Uterus (tissue), 4 donors: Measurements from ENCODE around the gene C11orf91. TPM values are rescaled to one million over a fixed set of nuclear protein-coding genes. Genes with fewer than 3 reads are reported as not detected.

Experiments used
- DNase-seq, 2 donors: peaks; one replicate each; pipeline ENCODE4 v3.0.0-alpha.2; 2019 to 2020
- H3K27ac ChIP-seq, 2 donors: fragments of 200-600 bp; sonication (generic); 1 replicate in 1 of 2; 2 replicates in 1 of 2; pipeline ENCODE4 v1.5.1; 2016 to 2018
- H3K27me3 ChIP-seq, 2 donors: fragments of 200-600 bp; sonication (generic); one replicate each; pipeline ENCODE4 v1.5.1; 2018 to 2019; ENCODE audit warnings: control low read depth in 1 of 2
- H3K36me3 ChIP-seq, 2 donors: fragments of 200-600 bp; sonication (generic); one replicate each; pipeline ENCODE4 v1.5.1; 2019; ENCODE audit warnings: control low read depth in 1 of 2
- H3K4me1 ChIP-seq, 2 donors: fragments of 200-600 bp; sonication (generic); one replicate each; pipeline ENCODE4 v1.5.1; 2018 to 2019; ENCODE audit warnings: control low read depth in 1 of 2
- H3K4me3 ChIP-seq, 2 donors: fragments of 200-600 bp; sonication (generic); 1 replicate in 1 of 2; 2 replicates in 1 of 2; pipeline ENCODE4 v1.5.1; 2018 to 2019; ENCODE audit warnings: mild to moderate bottlenecking in 1 of 2
- H3K9me3 ChIP-seq, 2 donors: fragments of 200-600 bp; sonication (generic); one replicate each; pipeline ENCODE4 v1.5.1; 2019; ENCODE audit warnings: control low read depth in 1 of 2
- POLR2A ChIP-seq, 2 donors: fragments of 450-650 bp; IDR thresholded peaks; one replicate each; pipeline ENCODE4 v1.6.1; 2016; ENCODE audit warnings: antibody characterized with exemption in 2 of 2, mild to moderate bottlenecking in 1 of 2, moderate library complexity in 1 of 2
- intact Hi-C: fragments of 100-400 bp; cut with DNase I; formaldehyde crosslinking; loops from one replicate; pipeline ENCODE4 v1.15.1; 2023; ENCODE audit warnings: low total_unique reads
- total RNA-seq, 4 donors: library from RNA; depleted of rRNA in 3 of 4; stranded (reverse); fragments of >200 nt in 3 of 4; gene quantifications; one replicate each; pipeline versions ENCODE4 v1.1.0 to v1.2.4, GENCODE V29; 2014 to 2023
- TF ChIP-seq, protein P1 (sequence below), 4 experiments: fragments of 200-600 bp in 2 of 4; fragments of 450-650 bp in 2 of 4; sonication (generic) in 2 of 4; IDR thresholded peaks; one replicate each; pipeline ENCODE4 v1.5.1; 2016 to 2019; ENCODE audit warnings: antibody characterized with exemption in 4 of 4, mild to moderate bottlenecking in 2 of 4, moderate library complexity in 1 of 4
- donor health status: DM: yes; HTN: yes; CAD: no.

The C11orf91 gene
- total RNA-seq, 4 donors from 2014 or later, result not detected

- no peak overlapping the region for H3K4me3 ChIP-seq
- no peaks in the 10 kb centered on the region for H3K36me3 ChIP-seq
- no peaks in the 10 kb centered on the region for H3K9me3 ChIP-seq
- TF ChIP-seq, protein P1, sequence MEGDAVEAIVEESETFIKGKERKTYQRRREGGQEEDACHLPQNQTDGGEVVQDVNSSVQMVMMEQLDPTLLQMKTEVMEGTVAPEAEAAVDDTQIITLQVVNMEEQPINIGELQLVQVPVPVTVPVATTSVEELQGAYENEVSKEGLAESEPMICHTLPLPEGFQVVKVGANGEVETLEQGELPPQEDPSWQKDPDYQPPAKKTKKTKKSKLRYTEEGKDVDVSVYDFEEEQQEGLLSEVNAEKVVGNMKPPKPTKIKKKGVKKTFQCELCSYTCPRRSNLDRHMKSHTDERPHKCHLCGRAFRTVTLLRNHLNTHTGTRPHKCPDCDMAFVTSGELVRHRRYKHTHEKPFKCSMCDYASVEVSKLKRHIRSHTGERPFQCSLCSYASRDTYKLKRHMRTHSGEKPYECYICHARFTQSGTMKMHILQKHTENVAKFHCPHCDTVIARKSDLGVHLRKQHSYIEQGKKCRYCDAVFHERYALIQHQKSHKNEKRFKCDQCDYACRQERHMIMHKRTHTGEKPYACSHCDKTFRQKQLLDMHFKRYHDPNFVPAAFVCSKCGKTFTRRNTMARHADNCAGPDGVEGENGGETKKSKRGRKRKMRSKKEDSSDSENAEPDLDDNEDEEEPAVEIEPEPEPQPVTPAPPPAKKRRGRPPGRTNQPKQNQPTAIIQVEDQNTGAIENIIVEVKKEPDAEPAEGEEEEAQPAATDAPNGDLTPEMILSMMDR (IDR thresholded peaks at IDR 0.05), result no peak
- no peak for TF ChIP-seq POLR2A (IDR thresholded peaks at IDR 0.05)
- H3K27ac ChIP-seq, result no peak overlapping the region
- no peaks in the 10 kb centered on the region for H3K4me1 ChIP-seq
- no peak for DNase-seq
- no peaks in the 10 kb centered on the region for H3K27me3 ChIP-seq
- intact Hi-C loops, result no loop called here
Measured at GRCh38 chr11:33668951-33669596, 31.6 kb downstream of the C11orf91 start.

- intact Hi-C loops, result no loop called here
- TF ChIP-seq POLR2A (IDR thresholded peaks at IDR 0.05), result no peak
- TF ChIP-seq, protein P1 (IDR thresholded peaks at IDR 0.05), result no peak
- no peaks in the 10 kb centered on the region for H3K4me1 ChIP-seq
- H3K27ac ChIP-seq, result no peak overlapping the region
- H3K9me3 ChIP-seq, result no peaks in the 10 kb centered on the region
- no peak overlapping the region for H3K4me3 ChIP-seq
- H3K36me3 ChIP-seq, result no peaks in the 10 kb centered on the region
- no peak for DNase-seq
- H3K27me3 ChIP-seq, result no peaks in the 10 kb centered on the region
Measured at GRCh38 chr11:33668468-33668825, 32.2 kb downstream of the C11orf91 start.

DNA sequence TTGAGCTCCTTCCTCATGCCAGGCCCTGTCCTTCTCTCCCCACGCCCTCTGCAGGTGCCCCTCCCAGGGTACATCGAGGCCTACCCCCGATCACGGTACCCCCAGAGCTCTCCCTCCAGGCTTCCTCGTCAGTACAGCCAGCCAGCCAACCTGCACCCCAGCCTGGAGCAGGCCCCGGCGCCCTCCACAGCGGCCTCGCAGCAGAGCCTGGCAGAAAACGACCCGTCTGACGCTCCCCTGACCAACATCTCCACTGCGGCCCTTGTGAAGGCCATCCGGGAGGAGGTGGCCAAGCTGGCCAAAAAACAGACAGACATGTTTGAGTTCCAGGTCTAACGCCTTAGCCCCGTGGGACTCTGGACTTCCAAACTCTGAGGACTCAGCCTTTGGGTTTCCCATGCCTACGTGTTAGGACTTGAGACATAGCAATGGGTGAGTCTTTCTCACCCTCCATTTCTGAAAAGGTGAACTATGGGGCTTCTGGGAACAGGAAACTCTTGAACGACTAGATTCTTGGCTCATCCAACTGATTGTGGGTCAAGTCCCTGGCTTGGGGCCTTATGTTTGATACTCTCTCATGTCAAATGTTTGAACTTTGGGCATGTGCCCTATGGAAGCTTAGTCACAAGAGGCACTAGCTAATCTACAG lies 32.7 kb downstream of the C11orf91 start:
- TF ChIP-seq, protein P1 (IDR thresholded peaks at IDR 0.05), result no peak
- TF ChIP-seq POLR2A (IDR thresholded peaks at IDR 0.05), result no peak
- H3K4me3 ChIP-seq, result no peak overlapping the region
- H3K4me1 ChIP-seq, result no peaks in the 10 kb centered on the region
- no peak for DNase-seq
- H3K36me3 ChIP-seq, result no peaks in the 10 kb centered on the region
- intact Hi-C loops, result no loop called here
- H3K9me3 ChIP-seq, result no peaks in the 10 kb centered on the region
- H3K27me3 ChIP-seq, result no peaks in the 10 kb centered on the region
- no peak overlapping the region for H3K27ac ChIP-seq

GRCh38 chr11:33665350-33666106 lies 35.1 kb downstream of the C11orf91 start:
- H3K4me3 ChIP-seq, result no peak overlapping the region
- no peak for TF ChIP-seq POLR2A (IDR thresholded peaks at IDR 0.05)
- TF ChIP-seq, protein P1 (IDR thresholded peaks at IDR 0.05), result no peak
- DNase-seq, result no peak
- H3K27me3 ChIP-seq, result no peaks in the 10 kb centered on the region
- no peaks in the 10 kb centered on the region for H3K9me3 ChIP-seq
- intact Hi-C loops, result no loop called here
- no peak overlapping the region for H3K27ac ChIP-seq
- no peaks in the 10 kb centered on the region for H3K36me3 ChIP-seq
- no peaks in the 10 kb centered on the region for H3K4me1 ChIP-seq

GRCh38 chr11:33664827-33665226 lies 35.8 kb downstream of the C11orf91 start:
- H3K9me3 ChIP-seq, result no peaks in the 10 kb centered on the region
- intact Hi-C loops, result no loop called here
- TF ChIP-seq POLR2A (IDR thresholded peaks at IDR 0.05), result no peak
- TF ChIP-seq, protein P1 (IDR thresholded peaks at IDR 0.05), result no peak

More at GRCh38 chr11:33664827-33665226, 35.8 kb downstream of the C11orf91 start:
- H3K27me3 ChIP-seq, result no peaks in the 10 kb centered on the region
- H3K27ac ChIP-seq, result no peak overlapping the region
- H3K36me3 ChIP-seq, result no peaks in the 10 kb centered on the region
- H3K4me3 ChIP-seq, result no peak overlapping the region
- DNase-seq, result no peak
- H3K4me1 ChIP-seq, result no peaks in the 10 kb centered on the region
